IMR-90 (cell line): ENCODE results near the gene PHOSPHO1. TPM values are rescaled to one million over a fixed set of nuclear protein-coding genes. Genes with fewer than 3 reads are reported as not detected.

Source experiments
- ATAC-seq: fragments of 200-7000 bp; cut with Tn5 transposase; 2 replicates; pipeline ENCODE4 v1.9.1; 2020; ENCODE audit warnings: low read depth, mild to moderate bottlenecking, moderate library complexity
- BruUV-seq: library from RNA; stranded (reverse); fragments of 400-500 nt; replicated peaks from 2 replicates; lab custom pipeline; 2021; lab: Mats Ljungman, UMichigan
- CTCF ChIA-PET: fragments of 300-600 bp; formaldehyde crosslinking; extraction: SDS; loops from one replicate; lab custom pipeline; 2021; ENCODE audit warnings: antibody characterized with exemption; lab: Yijun Ruan, JAX
- POLR2A ChIA-PET: fragments of 300-600 bp; sonication (Branson Sonifier 250); formaldehyde crosslinking; loops from one replicate; lab custom pipeline; 2022; ENCODE audit warnings: antibody characterized with exemption; ENCODE audit not compliant: unreplicated experiment; lab: Charles Lee
- DNase-seq: peaks from one replicate; pipeline ENCODE4 v3.0.0; 2013
- H2AFZ ChIP-seq: replicated peaks from 2 replicates; pipeline ENCODE3; 2013; ENCODE audit warnings: low read length, mild to moderate bottlenecking; ENCODE audit not compliant: poor library complexity
- H2AK5ac ChIP-seq: 2 replicates; pipeline ENCODE4 v1.6.1; 2013; ENCODE audit warnings: low read depth, low read length, inconsistent platforms
- H2AK9ac ChIP-seq: replicated peaks from 2 replicates; pipeline ENCODE3; 2013; ENCODE audit warnings: mild to moderate bottlenecking, low read depth, low read length, moderate library complexity; ENCODE audit not compliant: poor library complexity
- H2BK120ac ChIP-seq: 2 replicates; pipeline ENCODE4 v1.6.1; 2013; ENCODE audit warnings: low read depth, low read length, inconsistent platforms
- H2BK15ac ChIP-seq: 3 replicates; pipeline ENCODE4 v1.6.1; 2013; ENCODE audit warnings: low read depth, low read length, inconsistent platforms
- H2BK20ac ChIP-seq: 2 replicates; pipeline ENCODE4 v1.6.1; 2013; ENCODE audit warnings: low read depth, mild to moderate bottlenecking, inconsistent platforms, low read length, moderate library complexity
- H2BK5ac ChIP-seq: 2 replicates; pipeline ENCODE4 v1.6.1; 2013; ENCODE audit warnings: mild to moderate bottlenecking, low read depth, low read length, inconsistent platforms; ENCODE audit not compliant: poor library complexity, severe bottlenecking
- H3K14ac ChIP-seq: replicated peaks from 2 replicates; pipeline ENCODE4 v1.6.1; 2013; ENCODE audit warnings: low read depth, low read length, inconsistent platforms
- H3K18ac ChIP-seq: 2 replicates; pipeline ENCODE4 v1.6.1; 2013; ENCODE audit warnings: low read depth, low read length, control low read depth
- H3K23ac ChIP-seq: 2 replicates; pipeline ENCODE4 v1.6.1; 2013; ENCODE audit warnings: low read depth, low read length, inconsistent platforms
- H3K27ac ChIP-seq: 2 replicates; pipeline ENCODE4 v1.5.1; 2013; ENCODE audit warnings: mild to moderate bottlenecking, control low read depth, low read length; ENCODE audit not compliant: insufficient read depth
- H3K27me3 ChIP-seq: 2 replicates; pipeline ENCODE4 v1.6.1; 2013; ENCODE audit warnings: low read length; ENCODE audit not compliant: control insufficient read depth, insufficient read depth
- H3K36me3 ChIP-seq: 2 replicates; pipeline ENCODE4 v1.6.1; 2013; ENCODE audit warnings: low read length, mixed read lengths; ENCODE audit not compliant: control insufficient read depth, insufficient read depth
- H3K4ac ChIP-seq: 2 replicates; pipeline ENCODE4 v1.6.1; 2013; ENCODE audit warnings: low read depth, low read length, inconsistent platforms
- H3K4me1 ChIP-seq: 2 replicates; pipeline ENCODE4 v1.6.1; 2013; ENCODE audit warnings: low read length, mixed read lengths; ENCODE audit not compliant: control insufficient read depth, insufficient read depth
- H3K4me2 ChIP-seq: 2 replicates; pipeline ENCODE4 v1.6.1; 2013; ENCODE audit warnings: low read depth, mild to moderate bottlenecking, control low read depth, low read length, moderate library complexity
- H3K4me3 ChIP-seq: 2 replicates; pipeline ENCODE4 v1.5.1; 2013; ENCODE audit warnings: low read depth, mild to moderate bottlenecking, control low read depth, low read length, moderate library complexity; ENCODE audit not compliant: insufficient read depth
- H3K56ac ChIP-seq: 2 replicates; pipeline ENCODE4 v1.6.1; 2013; ENCODE audit warnings: low read length, inconsistent platforms; ENCODE audit not compliant: insufficient read depth; ENCODE audit errors: extremely low read depth
- H3K79me1 ChIP-seq, 2 experiments: 2 replicates each; pipeline ENCODE4 v1.6.1; 2013; ENCODE audit warnings: low read length in 2 of 2, inconsistent platforms in 1 of 2, low read depth in 1 of 2
- H3K9ac ChIP-seq: 2 replicates; pipeline ENCODE4 v1.6.1; 2013; ENCODE audit warnings: low read depth, low read length, control low read depth
- H3K9me1 ChIP-seq: 2 replicates; pipeline ENCODE4 v1.6.1; 2013; ENCODE audit warnings: low read length, inconsistent platforms; ENCODE audit not compliant: insufficient read depth
- H3K9me3 ChIP-seq: 2 replicates; pipeline ENCODE4 v1.6.1; 2013; ENCODE audit warnings: low read length; ENCODE audit not compliant: control insufficient read depth, insufficient read depth
- H4K20me1 ChIP-seq: 2 replicates; pipeline ENCODE4 v1.6.1; 2013; ENCODE audit warnings: low read length, inconsistent platforms; ENCODE audit not compliant: insufficient read depth
- H4K5ac ChIP-seq: 2 replicates; pipeline ENCODE4 v1.6.1; 2013; ENCODE audit warnings: mild to moderate bottlenecking, low read depth, low read length, control low read depth
- H4K8ac ChIP-seq, 2 experiments: 2 replicates each; pipeline ENCODE4 v1.6.1; 2013; ENCODE audit warnings: low read depth in 2 of 2, low read length in 2 of 2, control low read depth in 1 of 2, inconsistent platforms in 1 of 2
- H4K91ac ChIP-seq: 2 replicates; pipeline ENCODE4 v1.6.1; 2013; ENCODE audit warnings: low read depth, low read length, inconsistent platforms; ENCODE audit not compliant: insufficient read depth
- BHLHE40 ChIP-seq: fragments of 150-350 bp; IDR thresholded peaks from 2 replicates; pipeline ENCODE4 v1.6.1; 2016; ENCODE audit warnings: mild to moderate bottlenecking, low read depth, low read length
- CEBPB ChIP-seq: IDR thresholded peaks from 2 replicates; pipeline ENCODE4 v1.6.1; 2012; ENCODE audit warnings: low read depth, low read length, improper control_type of control experiment
- CHD1 ChIP-seq: IDR thresholded peaks from 2 replicates; pipeline ENCODE4 v1.6.1; 2012; ENCODE audit warnings: low read depth, low read length, improper control_type of control experiment
- CTCF ChIP-seq: conservative IDR thresholded peaks from 2 replicates; pipeline ENCODE4 v1.5.1; 2012; ENCODE audit warnings: mild to moderate bottlenecking, low read depth, low read length, improper control_type of control experiment
- FOS ChIP-seq: fragments of 150-350 bp; IDR thresholded peaks from 2 replicates; pipeline ENCODE4 v1.6.1; 2016; ENCODE audit warnings: low read depth, low read length
- MAFK ChIP-seq: IDR thresholded peaks from 2 replicates; pipeline ENCODE4 v1.6.1; 2012; ENCODE audit warnings: low read depth, low read length, improper control_type of control experiment
- MAZ ChIP-seq: IDR thresholded peaks from 2 replicates; pipeline ENCODE4 v1.6.1; 2012; ENCODE audit warnings: low read depth, mild to moderate bottlenecking, low read length, improper control_type of control experiment, moderate library complexity, borderline replicate concordance
- MXI1 ChIP-seq: IDR thresholded peaks from 2 replicates; pipeline ENCODE4 v1.6.1; 2012; ENCODE audit warnings: low read depth, mild to moderate bottlenecking, low read length, moderate library complexity, borderline replicate concordance
- NFE2L2 ChIP-seq: fragments of 150-350 bp; IDR thresholded peaks from 2 replicates; pipeline ENCODE4 v1.6.1; 2016; ENCODE audit warnings: low read depth, mild to moderate bottlenecking, low read length
- POLR2A ChIP-seq: IDR thresholded peaks from 2 replicates; pipeline ENCODE4 v1.6.1; 2012; ENCODE audit warnings: mild to moderate bottlenecking, low read depth, low read length
- RAD21 ChIP-seq: IDR thresholded peaks from 2 replicates; pipeline ENCODE4 v1.6.1; 2012; ENCODE audit warnings: low read length, improper control_type of control experiment
- RFX5 ChIP-seq: IDR thresholded peaks from 2 replicates; pipeline ENCODE4 v1.8.0; 2012; ENCODE audit warnings: low read depth, mild to moderate bottlenecking, low read length, moderate library complexity
- SMC3 ChIP-seq: fragments of 150-350 bp; IDR thresholded peaks from 2 replicates; pipeline ENCODE4 v1.6.1; 2016; ENCODE audit warnings: low read depth, mild to moderate bottlenecking, antibody characterized with exemption, low read length, moderate library complexity
- USF2 ChIP-seq: fragments of 150-350 bp; IDR thresholded peaks from 2 replicates; pipeline ENCODE4 v1.6.1; 2017; ENCODE audit warnings: mild to moderate bottlenecking, antibody characterized with exemption, low read length, low read depth
- WGBS, 2 experiments: methylation state at CpG; one replicate each; pipeline versions ENCODE4 v1.1.5 to v1.1.7; 2013; ENCODE audit warnings: missing lambda C conversion rate in 2 of 2; ENCODE audit not compliant: insufficient read length in 1 of 2; ENCODE audit errors: extremely low coverage in 2 of 2; 5-methylcytosine and 5-hydroxymethylcytosine counted together
- dilution Hi-C: fragments of 300-500 bp; cut with HindIII; formaldehyde crosslinking; loops from one replicate; pipeline ENCODE4 v1.14.3; 2018; ENCODE audit warnings: low sequenced_read_pairs; ENCODE audit not compliant: unreplicated experiment
- in situ Hi-C: fragments of 300-500 bp; cut with MboI; formaldehyde crosslinking; loops from 3 replicates; pipeline ENCODE4 v1.14.3; 2019; ENCODE audit warnings: low sequenced_read_pairs, inconsistent platforms, mixed read lengths
- intact Hi-C: fragments of 100-400 bp; cut with micrococcal nuclease; formaldehyde crosslinking; loops from 2 replicates; pipeline ENCODE4 v1.10.0; 2022
- polyA plus RNA-seq, 3 experiments: library from polyadenylated mRNA; depleted of rRNA; stranded (reverse); fragments of >200 nt; gene quantifications; 2 replicates each; pipeline ENCODE4 v1.2.3, GENCODE V29; 2012; ENCODE audit warnings: low replicate concordance in 1 of 3
- total RNA-seq: library from RNA; depleted of rRNA; stranded (reverse); fragments of >200 nt; gene quantifications from 2 replicates; pipeline ENCODE4 v1.2.3, GENCODE V29; 2012

Gene PHOSPHO1
- total and polyA plus RNA-seq, 2 of the 4 experiments (the other 2 are of a cell fraction) = under 0.01 to 0.48 TPM

GRCh38 chr17:49258394-49258793, 27.8 kb upstream of the PHOSPHO1 start (continued):
- TF ChIP-seq CTCF (no peak), SMC3 (no peak)

- no TSS peak for BruUV-seq
- no CpG with 5 or more reads among the region's 5 CpGs for WGBS, 2 experiments
- TF ChIP-seq RAD21 (no peak), SMC3 (no peak), CTCF (no peak), USF2 (no peak), MAZ (no peak), CHD1 (no peak), RFX5 (no peak), BHLHE40 (no peak), MXI1 (no peak), CEBPB (no peak), NFE2L2 (no peak), MAFK (no peak), POLR2A (no peak), FOS (no peak)
Observed at GRCh38 chr17:49255125-49255524, 24.5 kb upstream of the PHOSPHO1 start.

More at GRCh38 chr17:49255125-49255524, 24.5 kb upstream of the PHOSPHO1 start:
- DNase-seq (no peak), ATAC-seq (no peak)
- no peak overlapping the region for H4K91ac ChIP-seq
- no peak overlapping the region for H2BK5ac ChIP-seq
- ChIA-PET POLR2A (no interaction called here), CTCF (no interaction called here)
- no peak overlapping the region for H3K9ac ChIP-seq
- no peaks in the 10 kb centered on the region for H3K36me3 ChIP-seq
- H3K9me3 ChIP-seq = no peaks in the 10 kb centered on the region
- no peak overlapping the region for H2BK20ac ChIP-seq
- no peaks in the 10 kb centered on the region for H4K20me1 ChIP-seq
- H3K27ac ChIP-seq = no peak overlapping the region
- H3K23ac ChIP-seq = no peak overlapping the region
- no peak overlapping the region for H3K4me2 ChIP-seq
- in situ Hi-C loops (no loop called here), dilution Hi-C loops (no loop called here), intact Hi-C loops (no loop called here)
- no peak overlapping the region for H2AK5ac ChIP-seq
- H4K8ac ChIP-seq = no peak overlapping the region
- peaks cover 7% of the 10 kb centered on the region; the same call in 1 of the 2 replicates for H3K27me3 ChIP-seq
- H4K5ac ChIP-seq = no peak overlapping the region
- no peak overlapping the region for H3K4me3 ChIP-seq
- peak overlapping the region; percentile 51 for H2AFZ ChIP-seq
- no peak overlapping the region for H3K56ac ChIP-seq
- H3K14ac ChIP-seq = no peak overlapping the region
- no peak overlapping the region for H2BK120ac ChIP-seq
- no peak overlapping the region for H3K18ac ChIP-seq
- H3K4ac ChIP-seq = no peak overlapping the region
- H2BK15ac ChIP-seq = no peak overlapping the region
- H3K9me1 ChIP-seq = no peaks in the 10 kb centered on the region
- H3K79me1 ChIP-seq = no peaks in the 10 kb centered on the region
- H2AK9ac ChIP-seq = no peak overlapping the region
- no peaks in the 10 kb centered on the region for H3K4me1 ChIP-seq
